Retinal pigment epithelial cell (primary cell): ENCODE data around the gene FAM118A.

Source experiments
- DNase-seq: peaks from one replicate; pipeline ENCODE4 v3.0.0-alpha.2; 2010; ENCODE audit warnings: low read depth
- H3K4me3 ChIP-seq: 2 replicates; pipeline ENCODE4 v1.5.1; 2011; ENCODE audit warnings: mild to moderate bottlenecking, low read length, control low read depth, moderate library complexity
- TF ChIP-seq, protein P1 (sequence below): conservative IDR thresholded peaks from 2 replicates; pipeline ENCODE4 v1.5.1; 2011; ENCODE audit warnings: low read depth, low read length, control low read depth, inconsistent platforms

The FAM118A gene

DNA sequence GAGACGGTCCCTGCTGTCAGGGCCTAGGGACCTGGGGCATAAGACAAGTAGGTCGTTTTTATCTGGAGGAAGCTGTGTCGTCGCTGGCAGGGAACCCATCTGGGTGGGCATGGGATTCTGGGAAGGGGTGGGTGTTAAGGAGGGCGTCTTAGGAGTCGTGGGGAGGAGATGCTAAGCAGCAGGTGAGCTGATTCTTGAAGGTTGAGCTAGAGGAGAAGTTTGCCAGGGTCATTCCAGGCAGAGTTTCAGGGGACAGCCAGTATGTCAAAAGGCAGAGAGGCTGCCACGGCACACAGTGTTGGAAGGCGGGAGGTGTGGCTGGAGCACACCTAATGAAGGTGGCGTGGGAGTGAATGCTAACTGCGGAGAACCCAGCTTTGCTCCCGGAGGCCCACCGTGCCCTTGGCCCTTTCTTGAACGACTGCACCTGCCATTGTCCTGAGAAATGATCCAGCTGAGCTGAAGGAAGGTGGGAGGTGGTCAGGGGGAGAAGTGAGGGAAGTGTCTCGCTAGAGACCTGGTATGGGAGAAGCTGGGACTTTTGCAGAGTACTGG lies 1.3 kb downstream of the FAM118A start:
- H3K4me3 ChIP-seq: peak overlapping the region; percentile 77
- TF ChIP-seq, protein P1, sequence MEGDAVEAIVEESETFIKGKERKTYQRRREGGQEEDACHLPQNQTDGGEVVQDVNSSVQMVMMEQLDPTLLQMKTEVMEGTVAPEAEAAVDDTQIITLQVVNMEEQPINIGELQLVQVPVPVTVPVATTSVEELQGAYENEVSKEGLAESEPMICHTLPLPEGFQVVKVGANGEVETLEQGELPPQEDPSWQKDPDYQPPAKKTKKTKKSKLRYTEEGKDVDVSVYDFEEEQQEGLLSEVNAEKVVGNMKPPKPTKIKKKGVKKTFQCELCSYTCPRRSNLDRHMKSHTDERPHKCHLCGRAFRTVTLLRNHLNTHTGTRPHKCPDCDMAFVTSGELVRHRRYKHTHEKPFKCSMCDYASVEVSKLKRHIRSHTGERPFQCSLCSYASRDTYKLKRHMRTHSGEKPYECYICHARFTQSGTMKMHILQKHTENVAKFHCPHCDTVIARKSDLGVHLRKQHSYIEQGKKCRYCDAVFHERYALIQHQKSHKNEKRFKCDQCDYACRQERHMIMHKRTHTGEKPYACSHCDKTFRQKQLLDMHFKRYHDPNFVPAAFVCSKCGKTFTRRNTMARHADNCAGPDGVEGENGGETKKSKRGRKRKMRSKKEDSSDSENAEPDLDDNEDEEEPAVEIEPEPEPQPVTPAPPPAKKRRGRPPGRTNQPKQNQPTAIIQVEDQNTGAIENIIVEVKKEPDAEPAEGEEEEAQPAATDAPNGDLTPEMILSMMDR: no peak
- no peak for DNase-seq

DNA sequence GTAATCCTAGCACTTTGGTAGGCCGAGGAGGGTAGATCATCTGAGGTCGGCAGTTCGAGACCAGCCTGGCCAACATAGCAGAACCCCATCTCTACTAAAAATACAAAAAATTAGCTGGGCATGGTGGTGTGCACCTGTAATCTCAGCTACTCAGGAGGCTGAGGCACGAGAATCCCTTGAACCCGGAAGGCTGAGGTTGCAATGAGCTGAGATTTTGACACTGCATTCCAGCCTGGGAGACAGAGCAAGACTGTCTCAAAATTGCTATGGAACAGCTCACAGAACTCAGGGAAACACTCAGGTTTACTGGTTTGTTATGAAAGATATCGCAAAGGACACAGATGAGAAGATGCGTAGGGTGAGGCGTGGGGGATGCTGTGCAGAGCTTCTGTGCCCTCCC lies 2.7 kb downstream of the FAM118A start:
- no peak for DNase-seq
- TF ChIP-seq, protein P1: no peak
- no peak overlapping the region for H3K4me3 ChIP-seq

DNA sequence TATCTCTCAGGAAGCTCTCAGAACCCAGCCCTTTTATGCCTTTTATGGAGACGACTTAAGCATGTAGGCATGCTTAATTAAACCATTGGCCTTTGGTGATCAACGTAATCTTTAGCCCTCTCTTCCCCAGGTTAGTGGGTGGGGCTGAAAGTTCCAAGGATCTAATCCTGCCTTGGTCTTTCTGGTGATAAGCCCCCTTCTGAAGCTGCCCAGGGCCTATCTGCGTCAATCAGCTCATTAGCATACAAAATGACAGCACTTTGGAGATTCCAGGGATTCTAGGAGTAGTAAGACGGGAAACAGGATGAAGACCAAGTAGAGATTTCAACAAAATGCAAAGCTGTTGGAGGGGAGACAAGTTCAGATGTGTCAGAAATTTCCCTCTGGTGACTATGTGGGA lies 3.1 kb downstream of the FAM118A start:
- TF ChIP-seq, protein P1: no peak
- H3K4me3 ChIP-seq: no peak overlapping the region
- no peak for DNase-seq

DNA sequence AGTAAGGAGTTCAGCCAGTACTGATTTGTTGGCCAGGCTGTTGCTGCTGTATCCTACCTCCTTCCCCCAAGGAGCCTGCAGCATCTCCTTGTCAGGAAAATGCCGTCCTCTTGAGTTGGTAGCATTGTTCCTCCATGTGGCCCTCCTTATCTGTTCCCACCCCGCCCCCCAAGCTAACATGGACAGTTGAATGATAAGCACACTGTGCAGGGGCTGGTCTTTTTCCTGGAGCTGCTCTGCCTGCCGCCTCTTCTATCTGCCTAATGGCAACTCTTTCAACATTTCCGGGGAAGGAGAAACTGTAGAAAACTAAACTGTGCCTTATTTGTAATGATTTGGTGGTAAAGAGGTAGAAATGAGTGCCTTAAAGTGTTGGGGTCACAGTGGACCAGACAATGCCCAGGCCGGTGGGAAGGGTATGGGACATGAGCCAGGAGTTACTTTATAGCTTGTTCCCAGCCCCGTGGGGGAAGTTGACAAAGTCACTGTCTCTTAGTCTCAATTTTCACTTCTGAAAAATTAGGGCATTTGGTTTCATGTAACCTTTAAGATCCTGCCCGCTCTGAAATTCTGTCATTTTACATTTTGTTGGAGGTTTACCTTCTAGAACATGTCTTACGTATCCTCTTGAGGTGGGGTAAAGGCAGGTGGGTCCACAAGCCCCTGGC lies 4.5 kb downstream of the FAM118A start:
- no peak for DNase-seq
- TF ChIP-seq, protein P1: no peak
- no peak overlapping the region for H3K4me3 ChIP-seq

DNA sequence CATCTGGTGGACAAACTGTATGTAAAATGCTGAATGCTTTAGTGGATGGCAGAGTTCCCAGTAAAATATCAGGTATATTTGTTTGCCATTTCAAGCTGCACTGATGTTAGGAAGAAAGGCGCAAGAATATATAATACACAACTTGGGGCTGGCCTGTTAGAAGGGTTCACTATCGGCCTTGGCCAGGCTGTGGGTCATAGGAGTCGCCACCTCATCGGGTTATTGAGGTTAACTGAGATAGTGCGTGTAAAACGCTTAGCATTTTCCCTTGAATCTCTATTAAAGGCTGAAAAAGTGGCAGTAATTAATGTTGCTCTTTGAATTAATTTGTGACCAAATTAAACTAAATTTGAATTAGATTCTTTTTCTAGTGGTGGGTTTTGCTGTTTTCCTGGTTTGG lies 5.1 kb downstream of the FAM118A start:
- no peak for DNase-seq
- TF ChIP-seq, protein P1: no peak
- H3K4me3 ChIP-seq: no peak overlapping the region

DNA sequence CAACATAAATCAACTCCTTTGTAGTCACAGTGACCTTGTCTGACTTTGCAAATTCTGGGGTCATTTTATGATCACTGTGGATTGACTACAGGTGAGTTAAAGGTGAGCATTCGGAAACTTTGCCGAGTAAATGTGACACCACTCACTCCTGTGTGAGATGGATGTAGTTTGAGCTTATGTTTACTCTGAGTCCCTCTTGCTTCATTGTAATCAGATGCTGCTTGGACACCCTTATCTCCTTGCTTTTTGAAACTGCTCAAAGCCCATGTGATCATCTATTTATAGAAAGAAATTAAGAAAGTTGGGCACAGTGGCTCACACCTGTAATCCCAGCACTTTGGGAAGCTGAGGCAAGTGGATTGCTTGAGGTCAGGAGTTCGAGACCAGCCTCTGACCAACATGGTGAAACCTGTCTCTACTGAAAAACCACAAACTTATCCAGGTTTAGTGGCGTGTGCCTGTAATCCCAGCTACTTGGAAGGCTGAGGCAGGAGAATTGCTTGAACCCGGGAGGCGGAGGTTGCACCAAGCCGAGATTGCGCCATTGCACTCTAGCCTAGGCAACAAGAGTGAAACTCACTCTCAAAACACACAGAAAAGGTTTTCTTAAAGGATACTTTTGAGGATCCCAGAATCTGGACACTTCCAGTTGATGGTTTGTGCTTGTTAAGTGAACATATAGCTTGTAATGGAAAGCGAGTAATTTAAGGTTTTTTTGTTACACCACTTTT lies 7.2 kb downstream of the FAM118A start:
- TF ChIP-seq, protein P1: no peak
- no peak for DNase-seq
- no peak overlapping the region for H3K4me3 ChIP-seq
